ENCODE measurements around the gene RASSF8.

Gene RASSF8

GRCh38 chr12:25958428-25959070 is at the start of gene RASSF8:
Gene RASSF8, plus strand, starts transcription at chr12:25958682. Its CDS starts 96,662 bp downstream, at chr12:26055344.
- no peak for TF ChIP-seq ZNF274 (IDR thresholded peaks at IDR 0.05; ENCODE audit: low read depth, low read length)
- peak within 1 kb of the TSS; percentile 64 for H3K4me3 ChIP-seq (ENCODE audit: low read length)

GRCh38 chr12:25914551-25914950 is 43.9 kb upstream of the RASSF8 start:
- H3K4me3 ChIP-seq (ENCODE audit: low read length), result no peak overlapping the region
- TF ChIP-seq ZNF274 (IDR thresholded peaks at IDR 0.05; ENCODE audit: low read depth, low read length), result no peak

- no peak for TF ChIP-seq ZNF274 (IDR thresholded peaks at IDR 0.05; ENCODE audit: low read depth, low read length)
- no peak overlapping the region for H3K4me3 ChIP-seq (ENCODE audit: low read length)
Measured at GRCh38 chr12:25924491-25925001, 33.9 kb upstream of the RASSF8 start.

- H3K4me3 ChIP-seq (ENCODE audit: low read length), result no peak overlapping the region
- TF ChIP-seq ZNF274 (IDR thresholded peaks at IDR 0.05; ENCODE audit: low read depth, low read length), result no peak
Measured at GRCh38 chr12:25925064-25925463, 33.4 kb upstream of the RASSF8 start.

GRCh38 chr12:25926536-25926935 is 31.9 kb upstream of the RASSF8 start:
- no peak for TF ChIP-seq ZNF274 (IDR thresholded peaks at IDR 0.05; ENCODE audit: low read depth, low read length)
- H3K4me3 ChIP-seq (ENCODE audit: low read length), result no peak overlapping the region

- H3K4me3 ChIP-seq (ENCODE audit: low read length), result no peak overlapping the region
- no peak for TF ChIP-seq ZNF274 (IDR thresholded peaks at IDR 0.05; ENCODE audit: low read depth, low read length)
Measured at GRCh38 chr12:25929142-25929541, 29.3 kb upstream of the RASSF8 start.

- H3K4me3 ChIP-seq (ENCODE audit: low read length), result no peak overlapping the region
- TF ChIP-seq ZNF274 (IDR thresholded peaks at IDR 0.05; ENCODE audit: low read depth, low read length), result no peak
Measured at GRCh38 chr12:25932971-25933370, 25.5 kb upstream of the RASSF8 start.

GRCh38 chr12:25934456-25934855 is 24.0 kb upstream of the RASSF8 start:
- TF ChIP-seq ZNF274 (IDR thresholded peaks at IDR 0.05; ENCODE audit: low read depth, low read length), result no peak
- no peak overlapping the region for H3K4me3 ChIP-seq (ENCODE audit: low read length)

- no peak for TF ChIP-seq ZNF274 (IDR thresholded peaks at IDR 0.05; ENCODE audit: low read depth, low read length)
Measured at GRCh38 chr12:25935355-25936144, 22.9 kb upstream of the RASSF8 start.

GRCh38 chr12:25937096-25937495 is 21.4 kb upstream of the RASSF8 start:
- H3K4me3 ChIP-seq (ENCODE audit: low read length), result no peak overlapping the region
- no peak for TF ChIP-seq ZNF274 (IDR thresholded peaks at IDR 0.05; ENCODE audit: low read depth, low read length)

More at GRCh38 chr12:25935355-25936144, 22.9 kb upstream of the RASSF8 start:
- H3K4me3 ChIP-seq (ENCODE audit: low read length), result no peak overlapping the region

GRCh38 chr12:25938581-25938980 is 19.9 kb upstream of the RASSF8 start:
- TF ChIP-seq ZNF274 (IDR thresholded peaks at IDR 0.05; ENCODE audit: low read depth, low read length), result no peak
- H3K4me3 ChIP-seq (ENCODE audit: low read length), result no peak overlapping the region

- no peak overlapping the region for H3K4me3 ChIP-seq (ENCODE audit: low read length)
- TF ChIP-seq ZNF274 (IDR thresholded peaks at IDR 0.05; ENCODE audit: low read depth, low read length), result no peak
Measured at GRCh38 chr12:25939606-25940005, 18.9 kb upstream of the RASSF8 start.

- H3K4me3 ChIP-seq (ENCODE audit: low read length), result no peak overlapping the region
- no peak for TF ChIP-seq ZNF274 (IDR thresholded peaks at IDR 0.05; ENCODE audit: low read depth, low read length)
Measured at GRCh38 chr12:25940886-25941285, 17.6 kb upstream of the RASSF8 start.

- no peak overlapping the region for H3K4me3 ChIP-seq (ENCODE audit: low read length)
- no peak for TF ChIP-seq ZNF274 (IDR thresholded peaks at IDR 0.05; ENCODE audit: low read depth, low read length)
Measured at GRCh38 chr12:25942709-25943108, 15.8 kb upstream of the RASSF8 start.

GRCh38 chr12:25943940-25944339 is 14.5 kb upstream of the RASSF8 start:
- H3K4me3 ChIP-seq (ENCODE audit: low read length), result no peak overlapping the region
- TF ChIP-seq ZNF274 (IDR thresholded peaks at IDR 0.05; ENCODE audit: low read depth, low read length), result no peak

Measured in GM08714 (cell line).